ENCODE measurements around the gene USP48. TPM values are rescaled to one million over a fixed set of nuclear protein-coding genes. Genes with fewer than 3 reads are reported as not detected.

USP48 gene
- total RNA-seq, 1 donor from 2014 or later = 39.1 TPM

DNA sequence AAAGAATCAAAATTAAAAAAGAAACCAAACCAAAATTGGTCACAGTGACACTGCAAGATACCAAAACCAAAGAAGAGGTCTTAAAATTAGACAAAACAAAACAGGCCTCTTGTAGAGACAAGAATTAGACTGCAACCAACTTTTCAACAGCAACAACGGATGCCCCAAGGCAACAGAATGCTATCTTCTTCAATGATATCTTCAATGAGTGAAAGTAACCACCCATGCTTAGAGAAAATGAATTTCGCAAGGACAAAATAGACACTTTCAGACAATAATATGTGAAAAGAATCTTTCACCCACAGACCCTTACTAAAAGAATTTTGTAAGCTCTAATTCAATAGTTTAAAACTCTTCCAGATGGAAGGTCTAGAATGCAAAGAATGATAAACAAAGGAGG is 41.7 kb downstream of the USP48 start:
- Histone ChIP-seq H3K9me3 (replicated peaks) (no peaks in the 10 kb centered on the region), H3K27me3 (ENCODE audit: low read depth) (no peaks in the 10 kb centered on the region), H3K4me3 (no peak overlapping the region), H3K27ac (replicated peaks) (no peak overlapping the region), H3K4me1 (peaks cover 10% of the 10 kb centered on the region), H3K36me3 (peaks cover 63% of the 10 kb centered on the region)
- intact Hi-C loops (cut with micrococcal nuclease) = no loop called here
- no peak for DNase-seq
- TF ChIP-seq, protein P1, sequence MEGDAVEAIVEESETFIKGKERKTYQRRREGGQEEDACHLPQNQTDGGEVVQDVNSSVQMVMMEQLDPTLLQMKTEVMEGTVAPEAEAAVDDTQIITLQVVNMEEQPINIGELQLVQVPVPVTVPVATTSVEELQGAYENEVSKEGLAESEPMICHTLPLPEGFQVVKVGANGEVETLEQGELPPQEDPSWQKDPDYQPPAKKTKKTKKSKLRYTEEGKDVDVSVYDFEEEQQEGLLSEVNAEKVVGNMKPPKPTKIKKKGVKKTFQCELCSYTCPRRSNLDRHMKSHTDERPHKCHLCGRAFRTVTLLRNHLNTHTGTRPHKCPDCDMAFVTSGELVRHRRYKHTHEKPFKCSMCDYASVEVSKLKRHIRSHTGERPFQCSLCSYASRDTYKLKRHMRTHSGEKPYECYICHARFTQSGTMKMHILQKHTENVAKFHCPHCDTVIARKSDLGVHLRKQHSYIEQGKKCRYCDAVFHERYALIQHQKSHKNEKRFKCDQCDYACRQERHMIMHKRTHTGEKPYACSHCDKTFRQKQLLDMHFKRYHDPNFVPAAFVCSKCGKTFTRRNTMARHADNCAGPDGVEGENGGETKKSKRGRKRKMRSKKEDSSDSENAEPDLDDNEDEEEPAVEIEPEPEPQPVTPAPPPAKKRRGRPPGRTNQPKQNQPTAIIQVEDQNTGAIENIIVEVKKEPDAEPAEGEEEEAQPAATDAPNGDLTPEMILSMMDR (IDR thresholded peaks at IDR 0.05; ENCODE audit: borderline replicate concordance) = no peak

GRCh38 chr1:21736876-21737275 is 46.1 kb downstream of the USP48 start:
- no peaks in the 10 kb centered on the region for H3K4me1 ChIP-seq
- no peak overlapping the region for H3K4me3 ChIP-seq
- no peaks in the 10 kb centered on the region for H3K9me3 ChIP-seq (replicated peaks)
- H3K27ac ChIP-seq (replicated peaks) = no peak overlapping the region
- TF ChIP-seq, protein P1 (IDR thresholded peaks at IDR 0.05; ENCODE audit: borderline replicate concordance) = no peak
- H3K36me3 ChIP-seq = peaks cover 71% of the 10 kb centered on the region
- intact Hi-C loops (cut with micrococcal nuclease) = no loop called here
- H3K27me3 ChIP-seq (ENCODE audit: low read depth) = no peaks in the 10 kb centered on the region
- no peak for DNase-seq

DNA sequence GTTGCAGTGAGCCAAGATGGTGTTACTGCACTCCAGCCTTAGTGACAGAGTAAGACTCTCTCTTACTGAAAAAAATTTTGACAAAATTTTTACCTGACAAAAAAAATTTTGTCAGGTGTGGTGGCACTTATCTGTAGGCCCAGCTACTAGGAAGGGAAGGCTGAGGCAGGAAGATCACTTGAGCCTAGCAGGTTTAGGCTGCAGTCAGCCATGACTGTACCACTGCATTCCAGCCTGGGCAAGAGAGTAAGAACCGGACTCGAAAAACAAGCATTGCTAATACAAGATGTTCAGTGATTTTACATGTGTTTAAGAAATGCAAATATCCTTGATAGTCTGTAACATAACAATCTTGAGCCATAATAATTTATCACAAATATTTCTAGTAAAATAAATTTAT is 46.9 kb downstream of the USP48 start:
- Histone ChIP-seq H3K9me3 (replicated peaks) (no peaks in the 10 kb centered on the region), H3K27ac (replicated peaks) (no peak overlapping the region), H3K4me1 (no peaks in the 10 kb centered on the region), H3K4me3 (no peak overlapping the region), H3K27me3 (ENCODE audit: low read depth) (no peaks in the 10 kb centered on the region), H3K36me3 (peaks cover 73% of the 10 kb centered on the region)
- intact Hi-C loops (cut with micrococcal nuclease) = no loop called here
- DNase-seq = no peak
- TF ChIP-seq, protein P1 (IDR thresholded peaks at IDR 0.05; ENCODE audit: borderline replicate concordance) = no peak

GRCh38 chr1:21734526-21734925 is 48.4 kb downstream of the USP48 start:
- Histone ChIP-seq H3K27me3 (ENCODE audit: low read depth) (no peaks in the 10 kb centered on the region), H3K4me3 (no peak overlapping the region), H3K27ac (replicated peaks) (no peak overlapping the region), H3K36me3 (peaks cover 65% of the 10 kb centered on the region), H3K9me3 (replicated peaks) (no peaks in the 10 kb centered on the region), H3K4me1 (no peaks in the 10 kb centered on the region)
- TF ChIP-seq, protein P1 (IDR thresholded peaks at IDR 0.05; ENCODE audit: borderline replicate concordance) = no peak
- no peak for DNase-seq
- intact Hi-C loops (cut with micrococcal nuclease) = no loop called here

DNA sequence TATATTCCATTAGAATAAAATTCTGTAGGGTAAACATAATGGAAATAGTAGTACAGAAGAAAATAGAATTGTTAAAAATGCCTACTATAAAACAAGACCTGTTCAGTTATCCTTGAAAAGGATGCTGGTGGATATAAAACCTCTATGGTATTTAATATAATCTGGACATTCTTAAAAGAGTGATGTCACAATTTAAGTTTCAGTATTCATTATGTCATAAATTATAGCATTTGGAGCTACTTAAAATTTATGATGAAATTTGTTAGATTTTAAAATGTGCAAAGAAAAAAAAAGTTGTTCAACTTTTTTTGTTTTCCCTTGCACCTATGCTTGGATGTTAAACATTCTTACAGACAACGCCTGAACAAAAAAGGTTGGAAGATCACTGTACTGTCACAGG is 50.3 kb downstream of the USP48 start:
- H3K27ac ChIP-seq (replicated peaks) = no peak overlapping the region
- DNase-seq = no peak
- no peaks in the 10 kb centered on the region for H3K27me3 ChIP-seq (ENCODE audit: low read depth)
- H3K36me3 ChIP-seq = peaks cover 73% of the 10 kb centered on the region
- TF ChIP-seq, protein P1 (IDR thresholded peaks at IDR 0.05; ENCODE audit: borderline replicate concordance) = no peak
- H3K4me1 ChIP-seq = no peaks in the 10 kb centered on the region
- H3K4me3 ChIP-seq = no peak overlapping the region
- intact Hi-C loops (cut with micrococcal nuclease) = no loop called here
- H3K9me3 ChIP-seq (replicated peaks) = no peaks in the 10 kb centered on the region

Measured in left ventricle myocardium inferior (tissue), 1 donor.